GM23338 (cell line): ENCODE results near the gene KCNK16. TPM values are rescaled to one million over a fixed set of nuclear protein-coding genes. Genes with fewer than 3 reads are reported as not detected.

ENCODE experiments used
- ATAC-seq: fragments of 200-7000 bp; cut with Tn5 transposase; 3 replicates; pipeline ENCODE4 v1.9.1; 2020
- DNase-seq: peaks from one replicate; pipeline ENCODE4 v3.0.0-alpha.2; 2015; ENCODE audit warnings: low spot score
- H2AFZ ChIP-seq: fragments of 200-600 bp; sonication (generic); 2 replicates; pipeline ENCODE4 v1.8.0; 2016; ENCODE audit warnings: antibody characterized with exemption, mild to moderate bottlenecking, moderate library complexity
- H3F3A ChIP-seq: fragments of 200-600 bp; sonication (generic); replicated peaks from 2 replicates; pipeline ENCODE4 v1.8.0; 2017; ENCODE audit warnings: antibody characterized with exemption, mixed run types, low read depth
- H3K27ac ChIP-seq: fragments of 200-600 bp; sonication (generic); 2 replicates; pipeline ENCODE4 v1.6.1; 2016; ENCODE audit warnings: low read depth
- H3K27me3 ChIP-seq: fragments of 200-600 bp; sonication (generic); 2 replicates; pipeline ENCODE4 v1.8.0; 2016; ENCODE audit warnings: mild to moderate bottlenecking, mixed run types, moderate library complexity; ENCODE audit not compliant: insufficient read depth
- H3K36me3 ChIP-seq: fragments of 200-600 bp; sonication (generic); 2 replicates; pipeline ENCODE4 v1.8.0; 2016; ENCODE audit warnings: mild to moderate bottlenecking; ENCODE audit not compliant: insufficient read depth
- H3K4me1 ChIP-seq: fragments of 200-600 bp; sonication (generic); 2 replicates; pipeline ENCODE4 v1.8.0; 2016; ENCODE audit warnings: mild to moderate bottlenecking, moderate library complexity; ENCODE audit not compliant: insufficient read depth
- H3K4me2 ChIP-seq: fragments of 200-600 bp; sonication (generic); 2 replicates; pipeline ENCODE4 v1.7.1; 2017; ENCODE audit warnings: mixed run types
- H3K4me3 ChIP-seq: fragments of 200-600 bp; sonication (generic); 2 replicates; pipeline ENCODE4 v1.6.1; 2016; ENCODE audit warnings: mixed run types
- H3K79me2 ChIP-seq: fragments of 200-600 bp; sonication (generic); replicated peaks from 2 replicates; pipeline ENCODE4 v1.8.0; 2017; ENCODE audit warnings: mild to moderate bottlenecking; ENCODE audit not compliant: insufficient read depth
- H3K9me2 ChIP-seq: fragments of 200-600 bp; sonication (generic); 2 replicates; pipeline ENCODE4 v1.8.0; 2017; ENCODE audit not compliant: insufficient read depth
- H4K20me1 ChIP-seq: fragments of 200-600 bp; sonication (generic); replicated peaks from 2 replicates; pipeline ENCODE4 v1.8.0; 2017; ENCODE audit warnings: mild to moderate bottlenecking; ENCODE audit not compliant: insufficient read depth
- H3K27ac Mint-ChIP-seq: 2 replicates; pipeline ENCODE4 v1.8.0; 2020; ENCODE audit warnings: inconsistent platforms, mild to moderate bottlenecking, moderate library complexity, mixed read lengths
- H3K27me3 Mint-ChIP-seq: 3 replicates; pipeline ENCODE4 v1.8.0; 2022; ENCODE audit warnings: low read depth, mild to moderate bottlenecking, moderate library complexity, mixed read lengths, inconsistent platforms; ENCODE audit not compliant: insufficient read depth, poor library complexity
- H3K36me3 Mint-ChIP-seq: 3 replicates; pipeline ENCODE4 v1.8.0; 2021; ENCODE audit warnings: low read depth, mild to moderate bottlenecking, inconsistent platforms, moderate library complexity, mixed read lengths
- H3K4me1 Mint-ChIP-seq: 3 replicates; pipeline ENCODE4 v1.8.0; 2020; ENCODE audit warnings: mild to moderate bottlenecking, inconsistent platforms, mixed read lengths
- H3K4me3 Mint-ChIP-seq: 3 replicates; pipeline ENCODE4 v1.8.0; 2021; ENCODE audit warnings: moderate library complexity, mild to moderate bottlenecking, inconsistent platforms, mixed read lengths
- H3K9me3 Mint-ChIP-seq: 3 replicates; pipeline ENCODE4 v1.8.0; 2020; ENCODE audit warnings: moderate library complexity, mild to moderate bottlenecking, inconsistent platforms, mixed read lengths
- CREB1 ChIP-seq: fragments of 250-450 bp; sonication (Bioruptor Pico); IDR thresholded peaks from 2 replicates; pipeline ENCODE4 v1.5.0; 2020; ENCODE audit warnings: low read depth, mild to moderate bottlenecking, moderate library complexity
- EZH2 ChIP-seq: fragments of 200-600 bp; sonication (generic); IDR thresholded peaks from one replicate; pipeline ENCODE4 v1.8.0; 2017; ENCODE audit warnings: antibody characterized with exemption, mild to moderate bottlenecking, low read depth; ENCODE audit not compliant: unreplicated experiment
- JUNB ChIP-seq: IDR thresholded peaks from one replicate; pipeline ENCODE4 v1.6.1; 2016; ENCODE audit warnings: antibody characterized with exemption; ENCODE audit not compliant: unreplicated experiment
- REST ChIP-seq: IDR thresholded peaks from one replicate; pipeline ENCODE4 v1.6.1; 2018; ENCODE audit warnings: antibody characterized with exemption; ENCODE audit not compliant: unreplicated experiment
- ZNF114 ChIP-seq: fragments of 250-450 bp; sonication (Bioruptor Pico); IDR thresholded peaks from 2 replicates; pipeline ENCODE4 v1.5.0; 2020; ENCODE audit warnings: mild to moderate bottlenecking, moderate library complexity
- ZNF462 ChIP-seq: fragments of 250-450 bp; sonication (Bioruptor Pico); IDR thresholded peaks from 2 replicates; pipeline ENCODE4 v1.5.0; 2020; ENCODE audit warnings: mild to moderate bottlenecking, moderate library complexity
- polyA plus RNA-seq: library from polyadenylated mRNA; unstranded; fragments of >200 nt; fragmentation: Nextera tagmentation; extraction: Ambion mirVana; gene quantifications from 2 replicates; pipeline ENCODE4 v1.2.1, GENCODE V29; 2016
- total RNA-seq: library from RNA; depleted of rRNA; stranded (reverse); fragments of >200 nt; shearing (Covaris generic); gene quantifications from 2 replicates; pipeline ENCODE4 v1.2.3, GENCODE V29; 2014; rRNA removed

KCNK16 gene
- total and polyA plus RNA-seq, 2 experiments from 2014 or later, result not detected

GRCh38 chr6:39266375-39266774 is 56.1 kb downstream of the KCNK16 start:
- no peak for DNase-seq
- ATAC-seq, result no peak
- Histone ChIP-seq H3K9me2 (0 out of 2 replicates have a peak, but pooled peaks cover under 1% of the 10 kb centered on the region), H3F3A (peaks cover 6% of the 10 kb centered on the region), H2AFZ (no peak overlapping the region), H3K79me2 (no peaks in the 10 kb centered on the region), H3K27ac (no peak overlapping the region), H3K4me3 (no peak overlapping the region), H3K27me3 (no peaks in the 10 kb centered on the region), H3K4me2 (no peak overlapping the region), H4K20me1 (no peaks in the 10 kb centered on the region), H3K36me3 (0 out of 2 replicates have a peak, but pooled peaks cover 2% of the 10 kb centered on the region), H3K4me1 (peaks cover 20% of the 10 kb centered on the region)
- Mint-ChIP-seq H3K9me3 (peaks cover 7% of the 10 kb centered on the region; the same call in 2 of the 3 replicates), H3K27ac (no peak overlapping the region), H3K4me1 (peaks cover 42% of the 10 kb centered on the region), H3K27me3 (peaks cover 13% of the 10 kb centered on the region), H3K4me3 (no peak overlapping the region), H3K36me3 (peaks cover 8% of the 10 kb centered on the region; the same call in 2 of the 3 replicates)
- TF ChIP-seq REST (no peak), ZNF462 (CRISPR knock-in tag) (no peak), CREB1 (CRISPR knock-in tag) (no peak), EZH2 (no peak), JUNB (no peak), ZNF114 (CRISPR knock-in tag) (no peak)

Other genes with a start within 250 kb of the KCNK16 start
- gene SAYSD1, start 207.5 kb downstream of the KCNK16 start, total RNA-seq, result 9.5 and 10.0 TPM in 2 replicates
- gene SAYSD1, start 207.5 kb downstream of the KCNK16 start, polyA plus RNA-seq, result 8.2 and 9.2 TPM in 2 replicates
- 54.8 and 57.4 TPM in 2 replicates for gene KCNK5, start 93.2 kb downstream of the KCNK16 start, total RNA-seq
- gene KCNK5, start 93.2 kb downstream of the KCNK16 start, polyA plus RNA-seq, result 9.5 and 9.7 TPM in 2 replicates
- 3.1 and 3.2 TPM in 2 replicates for gene KCNK17, start 8.3 kb downstream of the KCNK16 start, total RNA-seq
- gene KCNK17, start 8.3 kb downstream of the KCNK16 start, polyA plus RNA-seq, result 1.2 and 2.2 TPM in 2 replicates